HG02840 (cell line): ENCODE data around the gene APOA4.

Experiments
- ATAC-seq: cut with Tn5 transposase; IDR thresholded peaks from one replicate; pipeline ENCODE4 v1.9.1; 2021; ENCODE audit warnings: mild to moderate bottlenecking, moderate library complexity, moderate number of reproducible peaks; ENCODE audit not compliant: unreplicated experiment, low FRiP score

Gene APOA4

DNA sequence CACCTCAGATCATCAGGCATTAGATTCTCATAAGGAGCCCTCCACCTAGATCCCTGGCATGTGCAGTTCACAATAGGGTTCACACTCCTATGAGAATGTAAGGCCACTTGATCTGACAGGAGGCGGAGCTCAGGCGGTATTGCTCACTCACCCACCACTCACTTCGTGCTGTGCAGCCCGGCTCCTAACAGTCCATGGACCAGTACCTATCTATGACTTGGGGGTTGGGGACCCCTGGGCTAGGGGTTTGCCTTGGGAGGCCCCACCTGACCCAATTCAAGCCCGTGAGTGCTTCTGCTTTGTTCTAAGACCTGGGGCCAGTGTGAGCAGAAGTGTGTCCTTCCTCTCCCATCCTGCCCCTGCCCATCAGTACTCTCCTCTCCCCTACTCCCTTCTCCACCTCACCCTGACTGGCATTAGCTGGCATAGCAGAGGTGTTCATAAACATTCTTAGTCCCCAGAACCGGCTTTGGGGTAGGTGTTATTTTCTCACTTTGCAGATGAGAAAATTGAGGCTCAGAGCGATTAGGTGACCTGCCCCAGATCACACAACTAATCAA, 8.8 kb upstream of the APOA4 start:
- no peak for ATAC-seq

DNA sequence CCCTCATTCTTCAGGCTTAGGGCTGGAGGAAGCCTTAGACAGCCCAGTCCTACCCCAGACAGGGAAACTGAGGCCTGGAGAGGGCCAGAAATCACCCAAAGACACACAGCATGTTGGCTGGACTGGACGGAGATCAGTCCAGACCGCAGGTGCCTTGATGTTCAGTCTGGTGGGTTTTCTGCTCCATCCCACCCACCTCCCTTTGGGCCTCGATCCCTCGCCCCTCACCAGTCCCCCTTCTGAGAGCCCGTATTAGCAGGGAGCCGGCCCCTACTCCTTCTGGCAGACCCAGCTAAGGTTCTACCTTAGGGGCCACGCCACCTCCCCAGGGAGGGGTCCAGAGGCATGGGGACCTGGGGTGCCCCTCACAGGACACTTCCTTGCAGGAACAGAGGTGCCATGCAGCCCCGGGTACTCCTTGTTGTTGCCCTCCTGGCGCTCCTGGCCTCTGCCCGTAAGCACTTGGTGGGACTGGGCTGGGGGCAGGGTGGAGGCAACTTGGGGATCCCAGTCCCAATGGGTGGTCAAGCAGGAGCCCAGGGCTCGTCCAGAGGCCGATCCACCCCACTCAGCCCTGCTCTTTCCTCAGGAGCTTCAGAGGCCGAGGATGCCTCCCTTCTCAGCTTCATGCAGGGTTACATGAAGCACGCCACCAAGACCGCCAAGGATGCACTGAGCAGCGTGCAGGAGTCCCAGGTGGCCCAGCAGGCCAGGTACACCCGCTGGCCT, 7.2 kb upstream of the APOA4 start:
- no peak for ATAC-seq

DNA sequence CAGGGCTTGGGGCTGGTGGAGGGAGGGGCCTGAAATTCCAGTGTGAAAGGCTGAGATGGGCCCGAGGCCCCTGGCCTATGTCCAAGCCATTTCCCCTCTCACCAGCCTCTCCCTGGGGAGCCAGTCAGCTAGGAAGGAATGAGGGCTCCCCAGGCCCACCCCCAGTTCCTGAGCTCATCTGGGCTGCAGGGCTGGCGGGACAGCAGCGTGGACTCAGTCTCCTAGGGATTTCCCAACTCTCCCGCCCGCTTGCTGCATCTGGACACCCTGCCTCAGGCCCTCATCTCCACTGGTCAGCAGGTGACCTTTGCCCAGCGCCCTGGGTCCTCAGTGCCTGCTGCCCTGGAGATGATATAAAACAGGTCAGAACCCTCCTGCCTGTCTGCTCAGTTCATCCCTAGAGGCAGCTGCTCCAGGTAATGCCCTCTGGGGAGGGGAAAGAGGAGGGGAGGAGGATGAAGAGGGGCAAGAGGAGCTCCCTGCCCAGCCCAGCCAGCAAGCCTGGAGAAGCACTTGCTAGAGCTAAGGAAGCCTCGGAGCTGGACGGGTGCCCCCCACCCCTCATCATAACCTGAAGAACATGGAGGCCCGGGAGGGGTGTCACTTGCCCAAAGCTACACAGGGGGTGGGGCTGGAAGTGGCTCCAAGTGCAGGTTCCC, 6.5 kb upstream of the APOA4 start, which contains the start of gene APOC3:
APOC3 (plus strand) TSS at position 383 of the 659 bp plus-strand sequence. CDS start 676 bp downstream, outside the sequence.
- no peak for ATAC-seq

DNA sequence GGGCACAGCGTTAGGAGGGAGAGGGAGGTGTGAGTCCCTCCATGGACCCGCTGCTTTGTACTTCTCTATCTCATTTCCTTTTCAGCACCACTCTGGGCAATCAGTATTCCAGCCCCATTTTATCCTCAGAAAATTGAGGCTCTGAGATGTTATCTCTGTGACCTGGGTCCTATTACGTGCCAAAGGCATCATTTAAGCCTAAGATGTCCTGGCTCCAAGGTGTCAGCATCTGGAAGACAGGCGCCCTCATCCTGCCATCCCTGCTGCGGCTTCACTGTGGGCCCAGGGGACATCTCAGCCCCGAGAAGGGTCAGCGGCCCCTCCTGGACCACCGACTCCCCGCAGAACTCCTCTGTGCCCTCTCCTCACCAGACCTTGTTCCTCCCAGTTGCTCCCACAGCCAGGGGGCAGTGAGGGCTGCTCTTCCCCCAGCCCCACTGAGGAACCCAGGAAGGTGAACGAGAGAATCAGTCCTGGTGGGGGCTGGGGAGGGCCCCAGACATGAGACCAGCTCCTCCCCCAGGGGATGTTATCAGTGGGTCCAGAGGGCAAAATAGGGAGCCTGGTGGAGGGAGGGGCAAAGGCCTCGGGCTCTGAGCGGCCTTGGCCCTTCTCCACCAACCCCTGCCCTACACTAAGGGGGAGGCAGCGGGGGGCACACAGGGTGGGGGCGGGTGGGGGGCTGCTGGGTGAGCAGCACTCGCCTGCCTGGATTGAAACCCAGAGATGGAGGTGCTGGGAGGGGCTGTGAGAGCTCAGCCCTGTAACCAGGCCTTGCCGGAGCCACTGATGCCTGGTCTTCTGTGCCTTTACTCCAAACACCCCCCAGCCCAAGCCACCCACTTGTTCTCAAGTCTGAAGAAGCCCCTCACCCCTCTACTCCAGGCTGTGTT, 5.8 kb upstream of the APOA4 start:
- no peak for ATAC-seq

DNA sequence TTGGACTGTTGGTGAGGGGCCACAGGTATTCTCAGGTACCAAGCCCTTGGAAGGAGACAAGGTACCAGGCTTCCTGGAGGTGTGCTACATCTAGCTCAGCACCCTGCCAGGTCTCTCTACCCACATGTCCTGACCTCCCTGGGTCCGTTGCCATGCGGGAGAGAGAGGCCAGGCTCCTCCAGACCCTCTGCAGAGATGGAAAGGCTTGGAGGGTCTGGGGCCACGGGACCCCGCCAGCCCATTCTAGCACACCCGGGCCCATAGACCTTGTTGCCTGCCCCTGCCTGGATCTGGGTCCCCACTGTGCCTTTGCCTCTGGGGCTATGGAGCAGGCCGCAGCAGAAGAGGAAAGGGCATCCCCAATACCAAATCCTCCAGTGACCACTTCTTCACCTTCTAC, 4.4 kb upstream of the APOA4 start:
- ATAC-seq: no peak

DNA sequence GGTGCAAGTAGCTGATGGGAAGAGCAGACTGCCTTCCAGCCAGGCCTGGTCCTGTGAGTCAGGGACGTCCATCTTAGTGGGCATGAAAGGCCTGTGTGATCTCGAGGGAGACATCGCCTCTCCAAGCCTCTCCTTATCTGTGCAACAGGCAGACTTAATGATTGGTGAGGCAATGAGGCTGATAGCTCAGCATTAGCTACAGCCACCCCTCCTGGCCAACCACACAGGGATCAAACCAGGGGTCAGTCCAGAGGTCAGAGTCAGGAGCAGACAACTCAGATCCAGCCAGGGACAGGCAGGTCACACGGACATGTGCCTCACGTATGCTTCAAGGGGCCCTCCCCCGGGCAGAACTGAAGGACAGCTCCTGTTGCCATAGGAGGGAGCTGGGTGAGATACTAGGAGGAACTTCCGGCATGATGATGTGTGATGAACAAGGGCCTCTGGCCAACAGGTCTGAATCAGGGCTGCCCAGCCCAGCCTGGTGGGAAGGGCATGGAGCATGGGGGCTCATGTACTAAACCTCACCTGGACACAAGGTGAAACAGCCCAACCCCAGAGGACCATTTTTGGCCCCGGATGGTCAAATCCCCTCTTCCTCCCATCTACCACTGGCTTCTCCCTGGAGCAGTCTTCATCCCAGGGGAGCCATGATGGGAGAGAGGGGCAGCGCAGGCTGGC, 3.8 kb upstream of the APOA4 start:
- ATAC-seq: no peak

DNA sequence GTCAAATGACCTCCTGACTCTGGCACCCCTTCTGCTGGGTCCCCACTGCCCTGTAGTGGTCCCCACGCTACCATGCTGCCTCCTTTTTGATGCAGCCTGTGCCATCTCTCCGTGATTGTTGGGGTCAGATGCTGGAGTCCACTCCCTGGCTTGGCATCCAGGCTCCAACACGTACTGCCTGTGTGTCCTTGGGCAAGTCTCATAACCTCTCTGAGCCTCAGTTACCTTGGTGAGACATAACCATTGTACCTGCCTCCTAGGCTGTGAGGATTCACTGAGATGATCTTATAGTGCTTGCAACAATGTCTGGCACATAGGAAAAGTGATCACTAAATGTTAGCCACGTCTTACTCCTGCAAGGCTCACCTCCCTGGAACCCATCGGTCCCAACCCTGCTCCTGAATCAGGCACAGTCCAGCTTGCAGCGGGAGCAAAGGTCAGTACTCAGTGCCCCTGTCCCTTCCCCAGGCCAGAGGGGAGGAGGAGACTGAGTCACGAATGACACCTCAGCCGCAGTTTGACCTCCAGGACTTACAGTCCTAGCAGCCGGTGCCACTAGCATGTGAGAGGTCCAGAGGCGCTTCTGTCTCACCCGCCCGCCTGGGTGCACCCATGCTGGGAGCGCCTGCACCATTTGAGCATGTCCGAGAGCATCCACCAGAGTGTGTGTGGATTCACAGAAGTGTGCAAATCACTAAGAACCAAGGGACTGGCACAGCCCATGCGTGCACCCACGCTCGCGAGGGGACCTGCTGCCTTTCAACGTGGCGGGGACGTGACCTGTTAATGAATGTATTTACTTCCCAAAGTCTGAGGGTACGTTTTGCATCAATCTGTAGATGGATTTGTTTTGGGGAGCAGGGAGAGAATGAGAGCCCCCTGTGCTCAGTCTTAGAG, 3.0 kb upstream of the APOA4 start:
- ATAC-seq: no peak

DNA sequence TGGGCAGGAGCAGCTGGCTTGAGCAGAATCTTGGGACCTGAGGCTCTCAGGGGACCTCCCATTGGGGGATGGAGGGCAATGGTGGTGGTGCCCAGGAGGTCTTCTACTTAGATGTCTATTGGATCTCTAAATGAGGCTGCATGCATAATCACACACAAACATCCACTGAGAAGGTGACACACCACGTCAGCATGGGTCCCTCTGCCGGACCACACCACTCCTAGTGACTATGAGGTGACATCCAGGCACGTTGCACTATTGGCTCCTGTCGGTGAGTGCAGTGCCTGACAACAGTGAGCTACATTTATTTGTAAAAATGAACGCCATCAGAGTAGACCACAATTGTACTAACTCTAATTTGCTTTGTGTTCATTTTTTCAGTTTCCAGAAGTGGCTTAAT, 2.3 kb upstream of the APOA4 start:
- no peak for ATAC-seq

DNA sequence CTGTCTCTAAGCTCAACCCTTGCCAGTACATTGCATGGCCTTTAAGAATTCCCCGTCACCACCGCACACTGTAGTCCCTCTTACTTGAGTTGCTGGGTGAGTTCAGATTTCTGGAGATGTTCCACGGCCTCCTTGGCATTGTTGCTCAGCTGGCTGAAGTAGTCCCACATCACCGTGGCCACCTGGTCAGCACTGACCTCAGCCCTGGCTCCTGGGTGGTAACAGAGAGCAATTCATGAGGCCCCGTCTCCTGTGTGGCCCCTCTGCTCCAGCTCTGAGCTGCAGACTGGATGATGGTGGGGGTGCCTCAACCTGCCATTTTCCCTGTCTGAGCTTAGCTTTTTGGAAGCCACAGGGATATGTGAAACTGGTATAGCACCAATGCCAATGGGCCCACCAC, 529 bp downstream of the APOA4 start:
- no peak for ATAC-seq

DNA sequence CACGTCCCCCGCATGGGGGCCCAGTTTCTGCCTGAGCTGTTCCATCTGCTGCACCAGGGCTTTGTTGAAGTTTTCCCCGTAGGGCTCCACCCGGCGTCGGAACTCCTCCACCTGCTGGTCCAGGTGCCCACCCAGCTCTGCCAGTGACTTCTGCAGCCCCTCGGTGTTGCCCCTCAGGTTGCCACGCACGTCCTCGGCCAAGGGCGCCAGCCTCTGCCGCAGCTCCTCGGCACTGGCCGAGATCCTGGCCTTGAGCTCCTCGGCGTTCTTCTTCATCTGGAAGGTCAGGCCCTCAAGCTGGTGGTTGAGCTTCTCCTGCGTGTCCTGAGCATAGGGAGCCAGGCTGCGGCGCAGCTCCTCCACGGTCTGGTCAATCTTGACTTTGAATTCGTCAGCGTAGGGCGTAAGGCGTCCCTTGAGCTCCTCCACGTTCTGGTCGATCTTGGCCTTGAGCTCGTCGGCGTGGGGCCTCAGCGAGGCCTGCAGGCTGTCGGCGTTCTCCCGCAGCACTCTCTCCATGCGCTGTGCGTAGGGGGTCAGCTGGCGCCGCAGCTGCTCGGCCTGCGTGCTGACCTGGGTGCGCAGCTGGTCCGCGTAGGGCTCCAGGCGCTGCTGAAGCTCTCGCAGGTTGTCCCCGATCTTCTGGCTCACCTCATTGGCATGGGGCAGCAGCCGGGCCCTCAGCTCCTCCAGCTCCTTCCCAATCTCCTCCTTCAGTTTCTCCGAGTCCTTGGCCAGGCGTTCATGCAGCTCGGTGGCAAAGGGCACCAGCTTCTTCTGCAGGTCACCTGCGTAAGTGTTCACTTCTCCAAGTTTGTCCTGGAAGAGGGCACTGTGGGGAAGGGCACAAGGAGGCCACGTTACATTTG, 1.8 kb downstream of the APOA4 start:
- no peak for ATAC-seq

DNA sequence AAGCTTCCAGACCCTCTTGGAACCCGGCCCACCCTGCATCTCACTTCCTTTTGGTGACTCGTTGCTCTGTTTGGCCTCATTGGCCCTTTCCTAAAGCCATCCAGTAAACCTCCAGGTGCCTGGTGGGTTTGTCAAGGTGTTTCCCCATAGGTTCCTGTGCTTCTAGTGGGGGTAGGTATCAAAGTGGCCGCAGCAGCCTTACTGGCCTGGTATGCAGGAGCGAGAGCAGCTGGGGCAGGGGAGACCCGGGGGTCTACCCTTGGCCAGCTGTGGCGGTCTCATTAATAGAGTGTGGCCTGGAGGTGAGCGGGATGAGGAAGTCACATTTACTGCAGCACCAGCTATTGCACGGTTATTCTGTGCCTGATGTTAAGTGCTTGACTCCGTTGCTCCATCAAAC, 4.1 kb downstream of the APOA4 start:
- ATAC-seq: no peak

DNA sequence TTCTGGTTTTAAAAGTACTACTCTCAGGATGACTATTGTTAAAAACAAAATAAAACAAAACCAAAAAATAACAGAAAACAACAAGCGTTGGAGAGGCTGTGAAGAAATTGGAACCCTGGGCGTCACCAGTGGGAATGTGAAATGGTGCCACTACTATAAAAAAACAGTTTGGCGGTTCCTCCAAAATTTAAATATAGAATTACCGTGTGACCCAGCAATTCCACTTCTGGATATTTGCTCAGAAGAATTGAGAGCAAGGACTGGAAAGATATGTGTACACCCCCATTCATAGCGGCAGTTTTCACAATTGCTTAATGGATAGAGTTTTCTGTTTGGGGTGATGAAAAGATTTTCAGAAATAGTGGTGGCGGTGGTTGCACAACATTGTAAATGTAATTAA, 8.6 kb downstream of the APOA4 start:
- no peak for ATAC-seq

DNA sequence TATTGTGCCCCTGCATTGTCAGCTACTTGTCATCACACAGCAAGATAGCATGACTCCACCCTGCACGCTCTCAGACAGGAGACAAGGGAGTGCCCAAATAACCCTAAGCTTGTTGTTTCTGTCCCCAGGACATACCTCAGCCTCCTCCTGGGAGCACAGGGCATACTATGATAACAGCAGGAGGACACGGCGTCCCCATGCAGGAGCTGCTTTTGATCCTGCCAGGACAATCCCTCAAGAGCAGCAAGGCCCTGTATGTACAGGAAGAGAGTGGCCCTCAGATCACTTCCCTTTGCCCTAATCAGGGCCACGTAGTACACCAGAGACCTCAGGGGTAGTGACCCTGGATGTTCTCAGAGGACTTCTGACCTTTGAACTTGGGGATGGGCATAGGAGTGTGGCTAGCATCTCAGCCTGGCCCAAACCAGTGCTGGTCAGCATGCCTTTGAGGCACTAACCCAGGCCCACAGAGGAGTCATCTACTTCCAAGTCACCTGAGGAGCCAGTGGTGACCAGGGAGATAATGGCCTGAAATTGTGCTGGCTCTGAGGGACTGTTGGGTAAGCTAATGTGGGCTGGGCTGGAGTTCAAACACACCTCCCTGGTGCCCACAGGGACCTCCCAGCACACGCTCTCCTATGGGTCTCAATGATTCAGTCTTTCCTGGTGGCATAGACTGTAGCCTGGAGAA, 9.2 kb downstream of the APOA4 start:
- no peak for ATAC-seq

DNA sequence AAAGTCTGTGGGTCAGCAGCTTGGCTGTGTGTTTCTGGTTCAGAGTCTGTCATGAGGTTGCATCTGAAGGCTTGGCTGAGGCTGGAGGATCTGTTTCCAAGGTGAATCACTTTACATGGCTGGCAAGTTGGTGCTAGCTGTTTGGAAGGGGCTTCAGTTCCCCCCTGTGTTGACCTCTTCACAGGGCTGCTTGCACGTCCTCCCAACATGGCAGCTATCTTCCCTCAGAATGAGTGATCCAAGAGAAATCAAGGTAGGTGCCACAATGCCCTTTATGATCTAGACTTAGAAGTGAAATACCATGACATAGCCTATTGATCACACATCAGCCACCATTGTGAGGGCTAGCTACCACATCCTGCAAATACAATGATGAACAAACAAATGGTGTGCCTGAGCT, 9.9 kb downstream of the APOA4 start:
- ATAC-seq: no peak

DNA sequence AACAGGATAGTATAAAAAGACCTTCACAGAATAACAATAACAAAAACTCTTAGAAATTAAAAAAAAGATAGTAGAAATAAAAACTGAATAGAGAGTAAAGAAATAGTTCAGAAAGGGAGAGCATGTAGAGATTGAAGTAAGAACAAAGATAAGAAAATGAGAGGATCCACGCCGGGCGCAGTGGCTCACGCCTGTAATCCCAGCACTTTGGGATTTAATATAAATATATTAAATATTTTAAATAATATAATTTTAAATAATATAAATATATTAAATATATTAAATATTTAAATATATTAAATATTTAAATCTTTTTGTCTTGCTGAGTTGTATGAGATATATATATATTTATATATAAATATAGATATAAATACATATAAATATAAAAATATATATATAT, 11.0 kb downstream of the APOA4 start:
- no peak for ATAC-seq

DNA sequence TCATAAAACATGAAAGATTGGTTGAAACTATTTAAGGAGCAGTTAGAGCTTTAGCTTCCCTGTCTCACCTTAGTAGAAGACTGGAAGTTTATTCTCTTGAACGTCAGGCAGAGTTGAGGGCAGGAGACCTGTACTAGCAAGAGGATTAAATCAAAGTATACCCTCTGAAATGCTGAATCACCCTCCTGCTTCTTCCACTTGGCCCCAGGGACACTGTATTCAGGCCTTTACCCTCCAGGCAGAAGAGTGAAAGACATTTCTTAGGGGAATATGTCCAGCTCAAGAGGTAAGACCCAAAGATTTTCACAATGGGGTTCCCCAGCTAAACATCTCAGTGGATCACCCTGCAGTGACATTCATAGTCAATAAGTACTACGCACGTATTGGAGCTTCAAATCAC, 11.9 kb downstream of the APOA4 start:
- ATAC-seq: no peak

DNA sequence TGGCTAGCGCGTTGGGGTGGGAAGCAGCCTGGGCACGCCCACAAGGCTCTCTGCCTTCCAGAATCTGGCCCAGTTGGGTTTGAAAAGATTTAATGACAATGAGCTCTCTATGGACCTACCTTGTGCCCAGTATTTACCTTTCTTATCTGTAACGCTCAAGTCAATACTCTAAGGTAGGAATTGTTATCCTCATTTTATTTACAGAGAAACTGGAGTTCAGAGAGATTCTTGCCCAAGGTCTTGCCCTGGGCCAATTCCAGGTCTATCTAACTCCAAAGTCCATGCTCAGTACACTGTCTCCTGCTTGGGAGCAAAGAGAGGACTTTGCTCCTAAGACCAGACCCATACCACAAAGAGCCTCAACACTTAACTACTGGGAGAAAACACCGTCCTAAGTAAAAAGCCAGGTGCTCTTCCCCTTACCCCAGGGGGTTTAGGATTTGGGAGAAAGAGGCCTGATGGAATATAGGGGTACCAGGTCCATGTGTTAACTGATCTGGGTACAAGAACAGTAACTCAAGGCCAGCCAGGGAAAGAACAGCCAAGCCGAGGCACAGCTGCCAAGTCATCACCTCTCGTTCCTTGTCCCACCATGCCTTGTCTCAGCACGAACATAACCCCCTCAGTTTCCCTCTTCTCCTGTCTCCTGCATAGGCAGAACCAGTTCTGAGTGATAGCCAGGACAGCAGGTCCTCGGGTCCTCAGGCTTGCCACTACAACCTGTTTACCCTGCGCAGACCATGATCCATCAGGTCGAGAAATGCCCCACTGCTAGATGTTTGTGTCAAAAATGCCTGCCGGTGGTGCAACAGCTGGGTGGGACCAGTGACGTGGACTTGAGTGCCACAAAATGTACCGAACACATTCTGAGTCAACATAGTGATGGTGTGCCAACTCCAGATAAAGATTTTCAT, 14.6 kb downstream of the APOA4 start:
- ATAC-seq: no peak
